ENCODE data around the gene LRP8.

The LRP8 gene

GRCh38 chr1:53341961-53342707, 14.3 kb upstream of the LRP8 start:
- TF ChIP-seq CTCF (conservative IDR thresholded peaks at IDR 0.05; ENCODE audit: low read depth): no peak
- no peak overlapping the region for H3K27ac ChIP-seq
- DNase-seq (ENCODE audit: low spot score): no peak
- CTCF ChIA-PET: no interaction called here
- POLR2A ChIA-PET (ENCODE audit: low non-redundant PET): no interaction called here

- H3K27ac ChIP-seq: no peak overlapping the region
- ChIA-PET POLR2A (ENCODE audit: low non-redundant PET) (no interaction called here), CTCF (no interaction called here)
- no peak for TF ChIP-seq CTCF (conservative IDR thresholded peaks at IDR 0.05; ENCODE audit: low read depth)
- no peak for DNase-seq (ENCODE audit: low spot score)
These were observed 13.6 kb upstream of the LRP8 start for GRCh38 chr1:53341521-53341895.

GRCh38 chr1:53340660-53341520, 13.0 kb upstream of the LRP8 start:
- TF ChIP-seq CTCF (conservative IDR thresholded peaks at IDR 0.05; ENCODE audit: low read depth): no peak
- H3K27ac ChIP-seq: no peak overlapping the region
- no peak for DNase-seq (ENCODE audit: low spot score)
- ChIA-PET POLR2A (ENCODE audit: low non-redundant PET) (no interaction called here), CTCF (no interaction called here)

- no peak for TF ChIP-seq CTCF (conservative IDR thresholded peaks at IDR 0.05; ENCODE audit: low read depth)
- ChIA-PET CTCF (no interaction called here), POLR2A (ENCODE audit: low non-redundant PET) (no interaction called here)
- DNase-seq (ENCODE audit: low spot score): no peak
- no peak overlapping the region for H3K27ac ChIP-seq
These were observed 12.1 kb upstream of the LRP8 start for GRCh38 chr1:53339736-53340635.

- DNase-seq (ENCODE audit: low spot score): no peak
- no peak for TF ChIP-seq CTCF (conservative IDR thresholded peaks at IDR 0.05; ENCODE audit: low read depth)
- ChIA-PET POLR2A (ENCODE audit: low non-redundant PET) (no interaction called here), CTCF (no interaction called here)
- no peak overlapping the region for H3K27ac ChIP-seq
These were observed 10.6 kb upstream of the LRP8 start for GRCh38 chr1:53338423-53338822.

GRCh38 chr1:53337499-53337898, 9.6 kb upstream of the LRP8 start:
- TF ChIP-seq CTCF (conservative IDR thresholded peaks at IDR 0.05; ENCODE audit: low read depth): no peak
- DNase-seq (ENCODE audit: low spot score): no peak
- no peak overlapping the region for H3K27ac ChIP-seq
- ChIA-PET CTCF (no interaction called here), POLR2A (ENCODE audit: low non-redundant PET) (no interaction called here)

All from RWPE1 (cell line).